ENCODE results near the gene RREB1.

RREB1 gene

DNA sequence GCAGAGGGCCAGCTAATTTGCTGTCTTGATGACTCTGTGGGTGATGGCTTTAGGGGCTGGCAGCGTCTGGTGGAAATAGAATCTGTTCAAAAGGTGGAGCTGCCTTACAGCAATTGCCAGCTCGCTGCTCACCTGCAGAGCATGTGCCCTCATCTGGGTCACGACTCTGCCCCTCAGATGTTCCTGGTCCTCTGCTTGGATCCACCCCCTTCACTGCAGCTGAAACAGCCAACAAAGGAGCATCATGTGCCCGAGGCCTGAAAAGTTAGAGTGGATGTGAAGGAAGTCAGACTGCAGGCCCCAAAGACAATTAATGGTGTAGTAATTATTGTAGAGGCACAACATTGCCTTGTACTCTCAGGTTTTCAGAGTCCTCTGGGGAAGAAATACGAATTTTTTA lies 19.9 kb downstream of the RREB1 start:
- no peak for DNase-seq

DNA sequence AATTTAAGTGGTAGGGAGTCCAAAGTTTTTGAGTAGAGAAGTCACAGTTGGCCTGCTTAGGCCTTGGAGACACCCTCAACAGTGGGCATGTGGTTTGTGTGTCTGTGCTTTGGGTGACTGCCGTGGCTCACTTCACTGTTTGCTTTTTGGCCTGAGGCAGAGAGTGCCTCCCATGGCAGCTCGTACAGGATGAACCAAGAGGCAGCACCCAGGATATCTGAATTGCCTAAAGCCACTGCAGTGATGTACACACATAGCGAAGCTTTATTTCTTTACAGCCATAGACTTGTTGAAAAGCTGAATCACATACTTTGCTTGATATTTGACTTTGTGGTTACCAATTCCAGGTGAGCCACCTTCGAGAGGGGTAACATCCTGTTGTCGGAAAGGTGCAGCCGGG lies 21.6 kb downstream of the RREB1 start:
- no peak for DNase-seq

DNA sequence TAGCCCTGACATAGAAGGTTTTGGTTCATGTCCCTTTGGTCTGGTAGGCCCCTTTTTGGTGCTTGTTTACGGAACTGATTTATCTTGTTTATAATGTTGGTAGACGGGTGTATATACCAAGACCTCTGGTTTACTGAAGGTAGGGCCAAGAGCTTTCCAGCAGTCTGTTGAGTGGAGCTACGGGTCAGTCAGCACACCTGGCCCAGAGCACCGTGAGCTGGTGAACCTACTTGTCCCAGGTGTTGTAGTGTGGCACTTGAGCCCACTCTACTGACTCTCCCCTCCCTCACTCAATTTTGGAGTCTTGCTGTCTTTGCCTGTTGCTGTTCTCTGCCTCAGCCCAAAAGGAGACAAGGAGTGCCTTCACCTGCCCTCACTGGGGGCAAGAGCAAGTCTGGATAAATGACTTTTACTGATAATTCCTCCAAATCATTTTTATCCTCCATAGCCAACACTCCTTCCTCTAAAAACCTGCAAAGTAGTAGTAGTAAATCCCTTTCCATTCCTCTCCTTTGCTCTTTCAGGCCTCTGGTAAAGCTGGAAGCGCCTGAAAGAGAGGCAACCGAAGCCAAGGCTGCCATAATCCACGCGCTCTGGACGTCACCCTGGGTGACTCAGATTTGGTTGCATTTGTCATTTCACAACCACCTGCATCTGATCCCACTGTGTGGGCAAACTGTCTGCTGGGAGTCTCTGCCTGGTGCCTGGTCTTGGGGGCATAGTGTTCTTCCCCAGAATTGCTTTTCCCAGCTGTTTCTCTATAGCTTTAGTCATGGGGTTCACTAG lies 22.2 kb downstream of the RREB1 start:
- no peak for DNase-seq

DNA sequence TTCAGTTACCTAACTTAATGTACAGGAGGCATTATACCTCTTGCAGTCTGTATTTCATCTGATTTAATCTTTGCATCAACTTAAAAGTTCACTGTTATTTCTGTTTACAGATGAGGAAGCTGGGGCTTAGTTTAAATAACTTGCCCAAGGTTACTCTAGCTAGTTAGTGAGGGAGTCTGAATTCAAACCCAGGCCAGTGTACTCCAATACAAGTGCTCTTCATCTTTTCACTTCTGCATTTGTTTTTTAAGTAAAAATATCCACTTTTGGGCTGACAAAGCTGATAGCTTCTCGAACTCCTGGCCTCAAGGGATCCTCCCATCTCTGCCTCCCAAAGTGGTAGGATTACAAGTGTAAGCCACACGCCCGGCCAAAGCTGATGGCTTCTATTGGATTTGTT lies 23.6 kb downstream of the RREB1 start:
- no peak for DNase-seq

DNA sequence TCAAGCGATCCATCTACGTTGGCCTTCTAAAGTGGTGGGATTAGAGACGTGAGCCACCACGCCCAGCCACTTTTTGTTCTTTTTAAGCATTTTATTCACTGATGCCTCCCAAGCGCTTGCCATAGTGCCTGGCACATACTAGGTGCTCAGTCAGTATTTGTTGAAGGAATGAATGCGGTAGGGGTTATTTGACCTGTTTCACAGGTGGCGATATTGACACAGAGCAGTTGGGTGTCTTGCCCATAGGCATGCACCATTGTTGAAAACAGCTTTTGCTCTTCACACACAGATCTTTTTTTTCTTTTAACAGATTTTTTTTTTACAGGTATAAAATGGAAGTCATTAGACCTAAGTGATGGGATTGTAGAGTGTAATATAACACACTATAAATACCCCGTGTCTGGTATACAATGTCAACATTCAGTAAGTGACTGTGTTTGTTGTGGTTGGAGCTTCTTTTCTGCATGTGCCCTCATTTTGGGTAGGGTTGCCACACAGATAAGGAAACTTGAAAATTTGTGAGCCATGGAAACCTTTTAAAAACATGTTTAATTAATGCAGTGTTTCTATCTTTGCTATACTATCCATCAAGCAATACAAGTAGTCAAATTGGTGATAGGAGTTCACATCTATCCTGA lies 24.8 kb downstream of the RREB1 start:
- no peak for DNase-seq

DNA sequence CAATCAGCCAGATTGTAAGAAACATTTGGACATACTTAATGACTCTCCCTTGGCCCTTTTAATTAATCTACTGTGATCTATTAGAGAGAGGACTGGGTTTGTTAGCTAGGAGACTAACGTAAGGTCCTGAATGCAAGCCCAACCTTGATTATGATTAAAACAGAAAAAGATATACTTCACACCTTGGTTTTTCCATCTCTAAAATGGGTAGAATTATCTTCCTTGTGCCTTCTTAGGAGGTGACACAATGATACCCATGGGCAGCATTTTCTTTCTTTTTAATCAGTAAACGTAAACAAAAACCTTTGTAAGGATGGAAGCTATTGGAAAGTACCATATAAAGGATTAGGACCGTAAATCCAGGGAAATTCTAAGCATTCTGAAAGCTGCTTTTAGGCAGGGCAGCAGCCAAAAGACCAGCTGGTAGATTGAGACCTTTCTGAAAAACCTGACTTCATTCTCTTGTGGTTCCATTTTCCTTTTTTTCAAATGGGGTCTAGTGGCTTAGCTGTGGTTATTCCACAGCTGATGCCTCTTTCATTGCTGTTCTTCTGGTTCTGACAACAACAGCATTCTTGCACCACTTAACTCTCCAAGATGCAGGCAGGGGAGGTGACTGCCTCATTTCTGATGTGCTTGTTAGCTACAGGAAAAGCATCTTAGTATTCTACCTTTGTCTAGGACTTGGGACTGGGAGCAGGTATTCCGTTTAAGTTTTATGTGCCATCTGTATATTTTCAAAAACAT lies 27.4 kb downstream of the RREB1 start:
- DNase-seq = no peak

DNA sequence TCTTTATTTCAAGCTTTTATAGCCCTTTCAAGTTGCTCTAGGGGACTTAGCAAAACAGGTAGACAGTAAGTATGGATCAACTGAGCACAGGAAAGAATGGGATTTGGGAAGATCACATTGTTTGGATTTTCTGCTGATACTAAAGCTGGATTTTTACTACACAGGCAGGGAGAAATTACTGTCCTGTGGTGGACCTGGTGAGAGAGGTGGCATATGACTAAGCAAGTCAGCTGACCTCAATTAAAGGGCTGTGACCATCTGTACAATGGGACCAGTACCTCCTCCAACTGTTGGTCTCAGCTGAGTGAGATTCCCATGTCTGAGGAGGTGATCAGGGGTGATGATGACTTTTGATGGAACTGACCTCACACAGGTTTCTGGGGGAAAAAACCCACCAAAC lies 28.0 kb downstream of the RREB1 start:
- no peak for DNase-seq

DNA sequence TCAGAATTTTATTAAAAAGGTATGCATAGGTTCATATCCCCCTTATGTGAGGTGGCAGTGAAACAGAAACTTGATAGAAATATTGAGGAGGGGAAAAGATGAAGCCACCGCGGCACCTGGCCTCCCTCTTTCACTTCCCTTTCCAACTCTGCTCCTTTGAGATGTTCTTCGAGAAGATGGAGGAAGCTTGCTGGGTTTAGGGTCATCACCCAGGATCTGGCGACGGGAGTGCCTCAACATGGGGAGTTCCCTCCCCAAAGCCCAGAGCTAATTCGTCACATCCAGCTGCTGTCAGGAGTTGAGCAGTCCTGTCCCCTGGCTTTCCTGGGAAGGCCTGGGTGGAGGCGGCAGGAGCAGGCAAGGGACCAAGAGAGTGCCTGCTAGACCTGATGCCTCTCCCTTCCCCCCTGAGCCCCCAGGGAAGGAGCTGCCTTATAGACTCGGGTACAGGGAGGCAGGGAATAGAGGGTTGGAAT lies 29.1 kb downstream of the RREB1 start:
- DNase-seq = no peak

DNA sequence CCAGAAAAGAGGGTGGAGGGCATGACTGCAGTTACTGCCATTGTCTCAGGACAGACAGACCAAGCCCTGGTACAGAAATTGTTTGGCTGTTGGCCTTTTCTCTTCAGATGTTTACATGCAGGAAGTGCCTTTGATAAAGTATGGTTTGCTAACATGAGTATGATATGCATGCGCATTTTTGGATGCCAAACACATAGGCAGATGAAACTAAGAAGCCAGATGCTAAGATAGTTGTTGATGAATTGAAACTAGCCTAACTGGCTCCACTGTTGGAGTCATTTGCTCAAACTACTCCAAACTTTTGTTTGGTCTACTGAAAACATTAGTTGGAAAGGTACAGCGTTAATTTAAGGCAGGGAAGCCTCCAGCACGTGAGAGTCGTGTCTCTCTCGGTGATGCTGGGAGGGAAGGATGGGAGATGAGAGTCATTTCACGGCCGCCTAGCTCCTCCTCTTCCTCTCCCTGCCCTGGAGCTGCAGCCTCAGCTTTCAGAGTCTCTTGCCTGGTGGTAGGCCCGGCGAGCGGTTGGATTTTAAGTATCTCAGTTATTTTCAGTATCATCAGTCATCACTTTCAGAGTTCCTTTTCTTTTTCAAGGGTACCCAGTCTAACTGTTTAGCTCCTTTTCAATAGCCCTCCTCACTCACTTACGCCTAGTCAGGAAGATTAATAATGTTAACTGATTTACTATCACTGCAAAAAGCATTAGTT lies 29.7 kb downstream of the RREB1 start:
- DNase-seq = no peak

DNA sequence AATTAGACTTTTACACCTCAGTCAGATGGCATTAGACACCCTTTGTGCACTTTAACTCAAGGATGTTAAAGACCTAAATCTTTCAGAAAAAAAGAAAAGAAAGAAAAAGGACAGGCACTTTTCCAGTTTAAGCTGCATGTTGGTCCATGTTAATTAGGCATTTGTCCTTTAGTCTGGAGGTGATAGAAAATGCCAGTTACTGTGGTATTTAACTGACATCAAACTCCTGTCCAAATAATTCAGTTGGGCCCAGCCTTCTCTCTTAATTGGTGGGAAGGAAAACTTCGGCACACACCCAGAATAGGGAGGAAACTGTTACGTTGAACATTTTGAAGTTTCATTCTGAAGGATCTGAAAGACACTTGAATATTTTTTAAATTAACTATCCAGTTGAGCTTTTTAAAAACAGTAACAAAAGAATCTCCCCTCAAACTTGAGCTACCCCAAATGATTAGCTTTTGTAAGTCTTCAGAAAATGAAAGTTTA lies 30.3 kb downstream of the RREB1 start:
- DNase-seq = no peak

DNA sequence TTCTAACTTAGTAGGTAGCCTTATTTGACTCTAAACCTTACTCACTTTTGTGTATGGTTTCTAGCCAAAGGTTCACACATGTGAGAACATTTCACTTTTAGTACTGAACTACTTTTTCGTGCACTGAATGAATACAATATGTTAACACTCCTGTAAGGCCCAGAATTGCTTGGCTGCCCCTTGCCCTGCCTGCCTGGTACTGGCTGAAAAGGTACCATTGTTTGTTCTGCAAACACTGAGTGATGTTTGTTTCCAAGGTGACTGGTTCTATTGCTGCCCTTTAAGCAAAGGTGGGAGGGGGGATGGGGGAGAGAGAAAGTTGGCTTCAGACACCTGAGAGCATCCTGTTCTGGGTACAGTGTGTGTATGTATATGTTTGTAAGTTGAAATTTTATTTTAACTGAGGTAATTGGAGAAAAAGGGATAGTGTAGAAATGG lies 31.2 kb downstream of the RREB1 start:
- no peak for DNase-seq

DNA sequence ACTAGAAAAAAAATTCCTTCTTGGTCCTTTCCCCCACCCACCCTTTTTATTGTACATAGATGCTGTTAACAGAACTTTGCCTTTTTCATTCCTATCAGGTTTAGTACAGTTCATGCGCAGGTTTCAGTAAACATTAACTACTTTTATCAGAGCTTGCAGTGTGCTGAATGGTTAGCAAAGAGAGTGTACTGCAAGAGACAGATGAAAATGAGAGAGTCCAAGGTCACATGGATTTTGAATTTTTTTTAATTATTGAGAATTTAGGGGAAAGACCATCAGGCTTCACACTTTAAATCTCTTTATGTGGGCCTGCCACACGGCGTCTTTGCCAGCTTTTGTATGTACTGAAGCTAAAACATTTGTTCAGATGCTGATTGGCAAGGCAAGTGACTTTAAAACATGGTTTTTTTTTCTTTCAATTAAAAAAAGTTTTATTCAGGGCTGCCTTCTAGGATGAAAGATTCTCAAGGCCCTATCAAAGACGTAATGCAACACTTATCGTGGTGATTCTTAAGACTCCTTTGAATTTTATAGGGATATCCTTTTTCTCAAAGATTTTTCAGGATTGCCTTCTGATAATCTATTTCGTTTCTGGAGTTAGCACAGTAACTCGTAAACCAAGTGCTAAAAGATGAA lies 32.2 kb downstream of the RREB1 start:
- no peak for DNase-seq

DNA sequence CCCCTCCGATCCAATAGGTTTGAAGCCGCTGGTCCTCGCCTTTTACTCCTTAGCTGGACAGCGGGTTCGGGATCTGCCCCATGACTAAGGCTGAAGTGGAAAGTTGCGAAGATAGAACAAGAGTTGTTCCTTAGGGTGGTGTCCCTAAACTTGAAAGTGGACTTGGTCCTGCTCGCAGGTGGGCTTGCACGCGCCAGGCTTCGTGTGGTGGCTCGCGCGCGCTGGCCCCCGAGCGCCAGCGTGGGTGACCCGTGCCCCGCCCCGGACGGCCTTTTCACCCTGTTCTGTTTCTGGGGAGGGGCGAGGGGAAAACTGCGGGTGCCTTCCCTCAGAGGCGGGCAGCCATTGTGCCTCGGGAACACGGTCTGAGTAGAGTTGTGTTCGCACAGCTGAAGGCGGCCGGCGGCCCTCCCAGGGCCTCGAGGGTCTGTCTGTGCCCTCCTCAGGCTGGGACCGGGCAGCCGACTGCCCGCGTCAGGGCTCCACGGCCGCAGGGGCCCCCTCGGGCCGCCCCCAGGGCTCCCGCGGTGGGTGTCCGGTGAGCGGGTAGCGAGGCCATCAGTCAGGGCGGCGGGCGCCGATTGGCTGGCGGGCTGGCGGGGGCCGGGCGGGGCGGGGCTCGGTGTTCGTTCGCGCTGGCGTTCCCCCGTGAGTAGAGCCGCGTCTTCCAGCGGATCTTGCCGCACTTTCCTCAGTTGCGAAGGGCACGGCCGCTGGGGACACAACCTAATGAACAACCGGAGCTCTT lies 33.0 kb downstream of the RREB1 start:
- DNase-seq = peak; percentile 68

DNA sequence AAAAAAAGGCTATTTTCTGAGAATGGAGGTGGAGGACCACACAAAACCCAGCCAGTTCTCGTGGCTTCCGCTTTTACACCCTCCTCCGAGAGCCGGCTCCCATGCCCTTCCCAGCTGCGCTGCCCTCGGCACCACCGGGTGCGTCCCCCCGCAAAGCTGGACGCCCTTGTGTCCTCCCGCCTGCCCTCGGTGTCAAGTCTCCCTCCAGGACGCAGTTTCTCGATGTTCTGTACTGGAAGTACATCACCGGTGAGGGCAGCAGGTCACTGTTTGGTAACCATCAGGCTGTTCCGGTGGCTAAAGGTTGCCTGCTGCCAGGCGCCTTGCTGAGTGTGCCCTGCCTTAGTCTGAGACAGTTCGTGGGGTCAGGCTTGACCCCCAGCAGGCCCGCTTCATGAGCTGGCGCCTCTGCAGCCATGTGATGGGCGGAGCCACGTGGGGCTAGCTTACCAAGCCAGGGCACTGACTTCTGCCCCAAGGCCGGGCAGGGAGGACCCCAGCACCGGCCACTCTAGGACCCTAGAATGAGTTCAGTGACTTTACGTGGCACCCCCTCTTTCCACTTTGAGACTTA lies 34.6 kb downstream of the RREB1 start:
- DNase-seq = no peak

DNA sequence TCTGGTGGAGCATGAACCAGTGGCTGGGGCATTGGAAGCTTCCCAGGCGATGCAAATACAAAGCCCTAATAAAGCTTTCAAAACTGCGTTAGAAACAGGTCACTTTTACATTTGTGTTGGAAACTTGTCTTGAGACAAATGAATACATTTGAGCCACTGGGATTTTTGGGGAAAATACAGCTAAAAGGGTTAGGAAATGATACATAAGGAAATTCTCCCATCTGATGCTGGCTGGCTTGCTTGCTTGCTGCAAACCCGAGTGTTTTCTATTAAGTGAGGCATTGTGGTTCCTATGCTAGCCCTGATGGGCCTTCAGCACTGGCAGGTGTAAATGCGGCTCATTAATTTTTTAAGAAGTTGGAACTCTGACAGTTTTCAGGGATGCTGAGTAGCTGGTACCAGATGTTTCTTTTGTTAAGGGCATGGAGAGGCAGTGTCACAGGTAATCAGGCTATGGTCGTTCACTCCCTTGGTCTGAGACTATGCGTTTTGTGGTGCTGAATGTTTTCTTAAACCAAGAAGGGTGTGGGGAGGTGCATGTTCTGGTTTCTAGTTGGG lies 35.2 kb downstream of the RREB1 start:
- DNase-seq = no peak

DNA sequence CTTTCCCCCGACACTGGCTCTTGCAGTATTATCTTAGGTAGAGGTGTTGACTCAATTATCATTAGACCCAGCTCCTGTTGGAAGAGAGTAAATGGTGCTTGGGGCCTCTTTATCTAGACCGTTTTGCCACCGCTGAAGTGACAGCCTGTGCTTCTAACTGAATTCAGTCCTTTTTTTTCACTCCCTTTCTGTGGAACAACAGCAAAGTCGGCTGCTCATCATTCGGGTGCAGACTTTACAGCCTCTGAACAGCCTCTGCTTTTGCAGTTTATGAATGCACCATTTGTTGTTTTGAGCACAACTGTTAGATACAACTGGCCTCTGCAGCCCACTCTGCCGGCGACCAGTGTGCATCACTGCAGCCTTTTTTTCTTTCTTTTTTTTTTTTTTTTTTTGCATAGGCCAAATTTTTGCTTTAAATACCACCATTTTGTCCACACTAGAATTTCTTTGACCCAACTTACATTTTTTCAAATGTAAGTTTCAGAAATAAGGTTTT lies 35.8 kb downstream of the RREB1 start:
- no peak for DNase-seq

DNA sequence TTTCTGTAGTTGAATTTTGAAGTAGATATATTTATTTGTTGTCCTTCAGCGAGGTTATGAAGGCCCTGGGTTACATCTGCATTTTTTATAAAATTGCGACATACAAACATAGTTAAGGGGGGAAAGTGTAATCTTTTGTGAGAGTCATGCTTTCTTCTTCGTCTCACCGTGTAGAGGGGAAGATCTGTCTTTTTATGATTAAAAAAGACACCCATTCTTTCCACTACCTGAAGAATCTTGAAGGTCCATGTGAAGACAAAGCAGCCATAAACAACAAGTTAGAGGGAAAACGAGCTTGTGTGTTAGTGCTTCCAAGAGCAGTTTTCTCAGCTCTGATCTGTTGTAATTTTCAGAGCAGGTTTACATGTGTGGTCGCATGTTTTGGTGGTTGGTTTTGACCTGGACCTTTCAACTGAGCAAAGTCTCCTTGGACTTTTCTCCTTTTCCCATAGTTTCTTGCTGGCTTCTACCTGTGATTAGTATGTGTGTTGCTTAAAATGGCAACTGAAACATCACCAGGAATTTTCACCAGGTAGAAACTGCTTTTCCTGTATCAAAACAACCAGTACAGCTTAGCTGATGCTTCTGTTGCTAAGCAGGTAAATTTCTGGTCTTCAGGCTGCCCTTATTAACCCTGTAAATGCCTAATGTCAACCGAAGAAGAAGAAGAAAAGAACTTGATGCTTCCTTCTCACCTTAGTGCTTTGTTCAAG lies 37.3 kb downstream of the RREB1 start:
- no peak for DNase-seq

DNA sequence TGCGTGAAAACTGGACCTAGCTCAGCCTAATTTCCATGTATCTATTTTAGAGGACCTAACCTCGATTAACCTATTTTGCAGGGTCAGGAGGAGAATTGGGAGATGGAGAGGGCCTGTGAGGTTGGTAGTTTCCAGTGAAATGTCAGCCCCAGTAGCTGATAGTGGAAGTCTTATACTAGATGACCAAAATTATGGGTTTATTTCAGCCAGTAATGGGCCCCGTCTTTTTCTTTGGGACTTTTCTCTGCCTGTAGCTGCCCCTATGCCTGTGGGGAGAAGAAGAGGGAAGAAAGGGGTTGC lies 37.8 kb downstream of the RREB1 start:
- DNase-seq = no peak

DNA sequence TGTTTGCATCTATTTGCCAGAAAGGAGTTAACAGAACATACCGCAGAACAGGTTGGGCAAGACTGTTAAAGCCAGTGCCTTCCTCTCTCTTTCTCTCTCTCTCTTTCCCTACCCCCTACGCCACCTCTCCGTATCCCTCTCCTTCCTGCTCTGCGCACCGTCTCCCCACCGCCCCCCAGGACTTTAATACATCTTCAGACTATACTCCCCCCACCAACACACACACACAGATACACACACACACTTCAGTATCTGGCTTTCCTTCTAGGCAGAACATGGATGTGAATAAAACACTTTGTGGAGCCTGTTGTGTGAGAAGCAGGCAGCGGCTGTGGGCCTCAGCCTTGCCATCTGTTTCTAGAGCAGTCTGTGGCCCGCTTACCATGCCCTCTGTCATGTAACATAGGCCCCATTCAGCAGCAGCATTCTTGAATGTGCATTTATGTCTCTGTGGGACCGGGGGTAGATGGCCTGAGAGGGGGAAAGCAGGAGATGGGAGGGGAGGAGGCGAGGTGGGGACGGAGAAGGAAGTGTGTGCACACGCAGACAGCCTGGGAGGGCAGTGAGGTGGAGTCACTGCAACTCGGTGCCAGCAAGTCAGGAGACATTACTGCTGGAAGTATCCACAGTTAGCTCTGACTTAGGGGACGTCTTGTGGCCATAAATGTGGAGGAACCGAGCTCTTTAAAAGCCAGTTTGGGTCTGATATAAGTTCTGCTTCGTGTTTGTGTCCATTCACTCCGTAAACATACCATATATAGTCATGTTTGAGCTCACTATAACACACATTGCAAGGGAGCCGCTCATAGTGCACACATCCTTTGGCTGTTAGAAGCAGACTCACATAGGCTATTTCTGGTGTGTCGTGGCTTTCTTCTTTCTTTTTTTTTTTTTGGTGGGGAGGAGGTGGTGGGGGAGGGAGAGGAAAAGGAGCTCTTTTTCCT lies 38.4 kb downstream of the RREB1 start:
- DNase-seq = no peak

All from effector CD8-positive, alpha-beta T cell (primary cell).